ENCODE data around the gene NAGLU. TPM values are rescaled to one million over a fixed set of nuclear protein-coding genes. Genes with fewer than 3 reads are reported as not detected.

NAGLU gene
- total and polyA plus RNA-seq, 2 of the 13 experiments (the other 11 are each of a cell fraction or from before 2014, with no cell fraction given) = 28.2 to 40.1 TPM

GRCh38 chr17:42578282-42578869 lies 42.3 kb downstream of the NAGLU start (continued):
- TF ChIP-seq ELK4 (CRISPR knock-in tag; IDR thresholded peaks at IDR 0.05; ENCODE audit: borderline replicate concordance) = no peak
- TF ChIP-seq, protein P1, sequence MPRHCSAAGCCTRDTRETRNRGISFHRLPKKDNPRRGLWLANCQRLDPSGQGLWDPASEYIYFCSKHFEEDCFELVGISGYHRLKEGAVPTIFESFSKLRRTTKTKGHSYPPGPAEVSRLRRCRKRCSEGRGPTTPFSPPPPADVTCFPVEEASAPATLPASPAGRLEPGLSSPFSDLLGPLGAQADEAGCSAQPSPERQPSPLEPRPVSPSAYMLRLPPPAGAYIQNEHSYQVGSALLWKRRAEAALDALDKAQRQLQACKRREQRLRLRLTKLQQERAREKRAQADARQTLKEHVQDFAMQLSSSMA (CRISPR knock-in tag; IDR thresholded peaks at IDR 0.05) = no peak
- peak; percentile 6 for TF ChIP-seq ASH2L (IDR thresholded peaks at IDR 0.05; ENCODE audit: insufficient read length, low read depth, low read length)
- 0 out of 2 replicates have a peak, but pooled peaks have one; percentile 4 for TF ChIP-seq ZSCAN9 (CRISPR knock-in tag; IDR thresholded peaks at IDR 0.05; ENCODE audit: borderline replicate concordance)
- TF ChIP-seq STAG1 (CRISPR knock-in tag; IDR thresholded peaks at IDR 0.05) = peak; percentile 81
- no peak for TF ChIP-seq TRIM22 (IDR thresholded peaks at IDR 0.05)
- no peak for TF ChIP-seq ZNF331 (CRISPR knock-in tag; IDR thresholded peaks at IDR 0.05)
- TF ChIP-seq ZNF468 (CRISPR knock-in tag; IDR thresholded peaks at IDR 0.05) = no peak
- no peak for TF ChIP-seq ZNF614 (CRISPR knock-in tag; IDR thresholded peaks at IDR 0.05; ENCODE audit: borderline replicate concordance)
- TF ChIP-seq TOPORS (CRISPR knock-in tag; IDR thresholded peaks at IDR 0.05) = peak; percentile 55; the same call in 1 of the 2 replicates
- TF ChIP-seq SOX6 (IDR thresholded peaks at IDR 0.05) = no peak
- TF ChIP-seq SOX6 (CRISPR knock-in tag; IDR thresholded peaks at IDR 0.05) = no peak
- TF ChIP-seq WIZ (CRISPR knock-in tag; IDR thresholded peaks at IDR 0.05) = no peak
- TF ChIP-seq PAX8 (CRISPR knock-in tag; IDR thresholded peaks at IDR 0.05; ENCODE audit: borderline replicate concordance) = 0 out of 2 replicates have a peak, but pooled peaks have one; percentile 36
- TF ChIP-seq TSC22D2 (CRISPR knock-in tag; IDR thresholded peaks at IDR 0.05; ENCODE audit: borderline replicate concordance) = no peak
- TF ChIP-seq TARDBP (CRISPR knock-in tag; IDR thresholded peaks at IDR 0.05) = 0 out of 2 replicates have a peak, but pooled peaks have one; percentile 20
- 0 out of 2 replicates have a peak, but pooled peaks have one; percentile 45 for TF ChIP-seq THAP8 (CRISPR knock-in tag; IDR thresholded peaks at IDR 0.05; ENCODE audit: borderline replicate concordance)
- TF ChIP-seq ZBTB7A (CRISPR knock-in tag; IDR thresholded peaks at IDR 0.05) = 0 out of 2 replicates have a peak, but pooled peaks have one; percentile 0
- no peak for TF ChIP-seq MTERF4 (CRISPR knock-in tag; IDR thresholded peaks at IDR 0.05)
- no peak for TF ChIP-seq MED13 (CRISPR knock-in tag; IDR thresholded peaks at IDR 0.05)
- no peak for TF ChIP-seq ZBTB20 (CRISPR knock-in tag; IDR thresholded peaks at IDR 0.05; ENCODE audit: borderline replicate concordance, low read depth)
- TF ChIP-seq REL (CRISPR knock-in tag; conservative IDR thresholded peaks at IDR 0.05) = no peak
- TF ChIP-seq ZNF816 (CRISPR knock-in tag; IDR thresholded peaks at IDR 0.05; ENCODE audit: borderline replicate concordance) = no peak

Measured in HepG2 (cell line).